GM18508 (cell line): Measurements from ENCODE around the gene GPRC5D.

Experiments used
- ATAC-seq: cut with Tn5 transposase; IDR thresholded peaks from one replicate; pipeline ENCODE4 v1.9.1; 2021; ENCODE audit warnings: moderate number of reproducible peaks; ENCODE audit not compliant: insufficient read depth, unreplicated experiment

Gene GPRC5D

DNA sequence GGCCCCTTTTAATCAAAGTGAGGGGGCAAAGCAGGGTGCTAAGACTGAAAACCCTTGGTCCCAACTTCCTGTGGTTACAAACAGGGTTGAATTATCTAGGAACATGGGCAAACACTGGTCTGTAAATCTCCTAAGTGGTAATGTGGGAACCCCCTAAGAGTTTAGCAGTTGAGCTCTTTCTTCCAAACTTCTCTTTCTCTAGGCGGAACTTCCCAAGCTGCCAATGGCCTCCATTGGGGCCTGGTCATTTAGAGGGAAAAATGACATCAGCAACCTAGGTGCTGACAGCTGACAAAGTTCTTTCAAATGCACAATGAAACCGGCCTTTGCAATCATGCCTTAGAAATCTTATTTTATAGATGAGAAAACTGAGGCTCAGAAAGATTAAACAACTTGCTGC is 30.4 kb upstream of the GPRC5D start:
- ATAC-seq, result no peak

DNA sequence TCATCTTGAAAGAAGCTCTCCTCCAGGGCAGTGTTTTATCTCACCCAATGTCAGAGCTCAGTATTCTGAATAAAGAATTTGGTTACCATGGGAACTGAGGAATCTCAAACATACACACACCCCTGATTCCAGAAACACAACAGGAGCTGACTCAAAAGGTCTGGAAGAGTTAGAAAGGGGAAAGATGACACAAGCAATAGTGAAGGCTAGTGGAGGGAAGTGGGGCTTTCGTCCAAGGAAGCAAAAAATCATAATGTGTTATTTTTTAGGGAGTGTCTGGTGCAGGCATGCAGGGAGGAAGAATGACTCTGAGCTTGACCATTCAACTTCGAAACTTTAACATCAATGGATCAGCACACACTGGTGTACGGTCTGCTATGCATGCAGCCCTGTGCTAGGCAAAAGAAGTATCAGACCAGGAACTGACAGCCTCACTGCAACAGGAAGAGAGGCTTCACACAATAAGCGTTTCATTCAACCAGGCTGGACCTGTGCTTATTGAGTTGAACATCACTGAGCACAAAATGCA is 27.8 kb upstream of the GPRC5D start:
- ATAC-seq, result no peak

DNA sequence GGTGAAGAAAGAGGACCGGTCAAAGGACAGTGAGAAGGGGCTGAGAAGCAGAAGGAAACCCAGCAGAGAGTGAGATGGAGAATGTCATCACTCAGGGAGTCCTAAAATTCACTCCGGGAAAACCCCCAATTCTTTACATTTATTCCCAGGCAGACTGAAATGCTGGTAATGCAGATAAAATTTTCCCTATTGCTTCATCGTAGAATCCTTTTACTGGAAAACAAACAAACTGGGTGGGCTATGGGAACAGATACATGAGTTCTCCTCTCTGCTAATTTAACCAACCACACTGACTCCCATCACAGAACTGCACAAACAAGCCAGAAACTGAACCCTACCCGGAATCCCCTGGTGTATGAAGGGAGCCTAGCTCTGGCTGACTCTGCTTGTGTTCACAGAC is 27.2 kb upstream of the GPRC5D start:
- no peak for ATAC-seq

GRCh38 chr12:12977231-12977630 is 25.3 kb upstream of the GPRC5D start:
- ATAC-seq, result no peak

DNA sequence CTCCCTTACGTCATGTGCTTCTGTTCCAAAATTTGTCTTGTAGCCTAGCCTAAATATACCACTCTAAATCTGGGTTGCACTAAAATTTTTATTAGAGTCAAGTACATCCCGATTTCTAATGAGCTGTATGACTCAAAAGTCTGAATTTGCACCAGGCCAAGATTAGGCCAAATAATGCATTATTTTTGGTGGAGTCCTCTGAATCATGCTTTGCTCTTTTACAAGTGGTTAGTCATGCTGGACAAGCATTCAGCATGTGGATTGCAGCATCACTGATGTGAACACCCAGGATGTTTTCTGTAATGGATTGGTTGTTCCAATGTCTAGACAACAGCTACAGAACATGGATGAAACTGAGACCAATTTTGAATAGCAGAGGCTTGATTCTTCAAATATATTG is 24.4 kb upstream of the GPRC5D start:
- ATAC-seq, result no peak

- ATAC-seq, result no peak
Measured at GRCh38 chr12:12975322-12976077, 23.5 kb upstream of the GPRC5D start.

DNA sequence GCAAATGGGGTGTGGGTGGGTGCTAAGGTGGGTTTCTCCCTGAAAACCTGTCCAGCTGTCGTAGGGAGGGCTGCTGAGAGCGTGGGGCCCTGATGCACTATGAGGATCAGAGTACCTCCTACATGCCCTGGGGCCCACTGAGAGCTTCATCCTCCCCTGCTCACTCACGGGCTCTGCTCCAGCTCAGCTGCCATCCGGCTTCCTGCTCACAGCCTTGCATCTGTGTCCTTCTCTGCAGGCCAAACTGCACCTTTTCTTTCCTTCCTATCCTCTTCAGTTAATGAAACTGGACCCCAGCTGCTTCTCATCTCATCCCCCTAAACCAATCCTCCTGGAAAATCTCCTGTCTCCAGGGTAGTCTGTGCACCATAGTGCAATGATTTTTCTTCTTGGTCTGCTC is 22.2 kb upstream of the GPRC5D start:
- ATAC-seq, result no peak

- no peak for ATAC-seq
Measured at GRCh38 chr12:12973019-12973418, 21.0 kb upstream of the GPRC5D start.

GRCh38 chr12:12965836-12966235 is 13.9 kb upstream of the GPRC5D start:
- no peak for ATAC-seq

DNA sequence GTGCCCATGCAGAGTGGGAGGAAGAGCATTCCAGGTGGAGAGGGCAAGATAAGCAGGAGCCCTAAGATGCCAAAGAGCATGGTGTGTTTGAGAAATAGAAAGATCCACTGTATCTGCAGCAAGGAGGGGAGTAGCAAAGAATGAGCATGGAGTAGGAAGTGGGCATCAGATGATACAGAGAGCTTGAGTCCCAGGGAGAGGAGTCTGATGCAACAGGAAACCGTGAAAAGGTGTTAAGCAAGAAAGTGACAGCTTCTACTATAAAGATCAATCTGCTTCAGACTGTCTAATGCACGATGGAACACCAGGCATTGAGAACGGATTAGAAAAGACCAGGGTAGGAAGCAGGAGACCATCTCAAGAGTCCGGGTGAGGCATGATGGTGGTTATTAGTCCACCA is 12.3 kb upstream of the GPRC5D start:
- no peak for ATAC-seq

DNA sequence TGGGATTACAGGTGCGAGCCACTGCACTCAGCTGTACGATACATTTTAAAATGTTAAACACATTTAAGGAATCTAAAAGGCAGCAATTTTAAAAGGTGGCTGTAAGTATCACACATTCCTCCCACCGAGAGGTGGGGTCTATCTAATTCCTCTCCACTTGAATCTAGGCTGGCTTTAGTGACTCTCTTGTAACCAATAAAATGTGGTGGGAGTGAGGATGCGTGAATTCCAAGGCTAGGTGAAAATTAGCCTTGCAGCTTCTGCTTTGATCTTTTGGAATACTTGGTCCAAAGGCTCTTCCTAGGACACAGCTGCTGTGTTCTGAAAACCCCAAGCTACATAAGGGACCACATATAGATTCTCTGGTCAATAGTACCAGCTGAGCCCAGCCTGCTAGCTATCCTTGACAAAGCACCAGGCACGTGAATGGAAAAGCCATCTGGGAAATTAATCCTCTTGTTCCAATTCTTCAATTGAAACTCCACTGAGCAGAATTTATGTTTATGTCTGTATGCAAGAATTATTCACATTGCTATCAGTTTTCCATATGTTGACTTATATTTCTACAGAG is 8.8 kb upstream of the GPRC5D start:
- no peak for ATAC-seq

- ATAC-seq, result no peak
Measured at GRCh38 chr12:12958886-12959285, 6.9 kb upstream of the GPRC5D start.

DNA sequence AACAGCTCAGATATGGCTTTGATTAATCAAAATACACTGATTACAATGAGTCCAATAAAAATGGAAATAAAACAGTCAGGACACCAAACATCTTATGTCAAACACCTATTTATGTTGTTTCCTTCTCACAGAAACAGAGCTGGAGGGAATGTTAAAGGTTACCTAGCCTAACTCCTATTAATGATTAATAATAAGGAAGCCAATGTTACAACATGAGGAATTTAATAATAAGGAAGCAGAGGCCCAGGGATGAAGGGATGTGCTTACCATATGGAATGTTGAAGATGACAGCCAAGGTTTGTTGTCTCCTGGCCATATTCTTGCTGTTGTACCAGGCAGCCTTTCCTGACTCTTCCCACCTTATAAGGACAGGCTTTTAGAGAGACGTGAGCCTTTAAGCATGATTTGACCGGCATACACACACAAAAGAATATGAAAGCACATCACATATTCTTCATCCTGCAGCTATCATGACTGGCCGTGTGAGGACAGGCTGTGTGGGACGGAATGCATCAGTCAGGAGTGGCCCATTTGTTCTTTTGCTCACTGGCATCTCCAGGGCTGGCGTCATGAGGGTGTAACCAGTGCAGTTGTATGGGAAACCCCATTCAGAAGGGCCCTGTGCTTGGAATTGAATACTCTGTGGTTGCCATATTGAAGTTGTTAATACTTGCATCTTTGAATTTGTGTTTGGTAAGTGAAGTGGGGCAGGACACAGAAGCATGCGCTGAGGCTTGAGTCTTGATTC is 3.1 kb upstream of the GPRC5D start:
- no peak for ATAC-seq

DNA sequence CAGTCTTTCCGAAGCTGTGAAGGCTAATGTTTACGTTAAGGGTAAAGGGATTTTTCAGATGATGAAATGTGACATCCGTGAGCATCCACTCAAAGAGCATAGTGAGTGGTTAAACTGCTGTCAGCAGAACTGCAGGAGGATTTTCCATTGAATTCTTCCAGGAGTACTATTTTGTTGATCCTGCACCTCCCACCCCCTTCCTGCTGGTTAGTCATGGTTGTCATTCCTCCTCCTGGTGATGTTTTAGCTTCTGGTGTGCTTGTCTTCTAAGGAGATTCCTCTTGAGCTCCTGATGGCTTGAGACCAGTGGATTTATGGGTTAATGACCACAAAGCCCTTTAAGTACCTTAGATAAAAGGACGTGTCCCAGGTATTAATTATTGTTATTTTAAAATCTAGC is 2.4 kb upstream of the GPRC5D start:
- ATAC-seq, result no peak

DNA sequence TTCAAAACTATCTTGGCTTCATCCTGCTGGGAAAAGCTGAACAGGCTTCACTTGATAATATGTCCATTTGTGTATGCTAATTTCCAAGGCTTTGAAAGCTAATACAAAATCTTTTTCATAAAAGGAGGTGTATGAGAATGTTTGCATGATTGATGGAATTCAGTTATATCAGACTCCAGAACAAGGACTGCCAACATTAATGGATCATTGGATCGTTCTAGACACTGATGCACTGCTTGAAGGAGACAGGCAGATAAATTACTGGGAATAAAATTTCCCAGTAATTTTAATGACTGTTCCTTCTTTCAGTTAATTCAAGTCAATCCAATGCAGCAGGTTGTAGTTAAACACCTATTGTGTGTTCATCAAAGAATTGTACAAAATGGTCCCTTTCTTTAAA is 466 bp downstream of the GPRC5D start:
- no peak for ATAC-seq

GRCh38 chr12:12947902-12948301 is 4.1 kb downstream of the GPRC5D start:
- no peak for ATAC-seq

GRCh38 chr12:12946686-12947355 is 5.1 kb downstream of the GPRC5D start:
- no peak for ATAC-seq

DNA sequence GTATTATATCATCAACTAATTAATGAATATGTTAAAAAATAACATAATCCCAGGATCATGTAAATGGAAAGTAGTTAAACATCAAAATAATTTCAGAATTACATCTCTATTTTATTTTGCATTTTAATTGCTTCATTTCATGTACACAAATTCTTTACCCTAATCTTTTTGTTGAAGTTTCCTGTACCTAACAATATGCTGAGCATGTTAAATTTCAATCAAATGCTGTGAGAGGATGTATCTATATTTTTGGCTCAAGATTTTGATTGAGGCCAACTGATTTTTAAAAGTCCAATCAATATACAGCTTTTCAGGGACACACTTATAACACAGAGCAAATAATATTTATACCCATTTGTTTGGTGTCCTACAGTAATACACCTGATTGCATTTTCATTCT is 6.4 kb downstream of the GPRC5D start:
- ATAC-seq, result no peak

GRCh38 chr12:12943586-12944260 is 8.2 kb downstream of the GPRC5D start:
- no peak for ATAC-seq
